Erythroblast (primary cell): ENCODE results near the gene MAN2C1.

ENCODE experiments used
- GATA1 ChIP-seq: IDR thresholded peaks from 2 replicates; pipeline ENCODE4 v1.6.1; 2011; ENCODE audit warnings: low read depth, mild to moderate bottlenecking, control low read depth, low read length, moderate library complexity
- POLR2A ChIP-seq: IDR thresholded peaks from 2 replicates; pipeline ENCODE4 v1.6.1; 2011; ENCODE audit warnings: mild to moderate bottlenecking, low read length

DNA sequence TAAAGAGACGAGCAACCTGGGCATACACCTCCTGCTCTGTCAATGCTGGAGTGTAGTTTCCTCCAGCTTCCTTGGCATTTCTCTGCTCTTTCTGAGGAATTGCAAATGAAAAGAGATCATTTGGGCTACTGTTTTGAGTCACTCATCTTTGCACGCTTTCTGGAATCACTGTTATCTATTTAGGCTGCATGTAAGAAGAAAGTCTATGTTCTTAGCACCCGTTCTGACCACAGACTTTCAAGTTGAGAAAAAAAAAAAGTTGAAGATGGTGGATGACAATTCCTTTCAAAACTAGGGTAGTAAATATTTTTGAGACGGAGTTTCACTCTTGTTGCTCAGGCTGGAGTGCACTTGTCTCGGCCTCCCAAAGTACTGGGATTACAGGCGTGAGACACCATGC, 41.8 kb upstream of the MAN2C1 start:
- TF ChIP-seq POLR2A (no peak), GATA1 (no peak)
